Activated B cell treated with CpG ODN at 0.5 μM for 24 hours (primary cell): ENCODE data around the gene TCF4. TPM values are rescaled to one million over a fixed set of nuclear protein-coding genes. Genes with fewer than 3 reads are reported as not detected.

Experiments
- ATAC-seq: fragments of 200-7000 bp; cut with Tn5 transposase; one replicate; pipeline ENCODE4 v1.10.0; 2021; ENCODE audit warnings: low read depth, mild to moderate bottlenecking, moderate library complexity
- CTCF ChIA-PET: fragments of 350-600 bp; sonication (Branson Sonifier 250); formaldehyde crosslinking; loops from one replicate; lab custom pipeline; 2021; ENCODE audit warnings: antibody characterized with exemption; lab: Charles Lee
- POLR2A ChIA-PET: fragments of 350-600 bp; sonication (Branson Sonifier 250); formaldehyde crosslinking; loops from one replicate; lab custom pipeline; 2021; ENCODE audit warnings: antibody characterized with exemption; lab: Charles Lee
- DNase-seq: peaks from one replicate; pipeline ENCODE4 v3.0.0; 2022
- H3K27ac Mint-ChIP-seq: one replicate; pipeline ENCODE4 v1.8.0; 2020; ENCODE audit warnings: mixed read lengths
- H3K27me3 Mint-ChIP-seq: one replicate; pipeline ENCODE4 v1.8.0; 2021; ENCODE audit warnings: mixed read lengths
- H3K36me3 Mint-ChIP-seq: one replicate; pipeline ENCODE4 v1.8.0; 2021; ENCODE audit warnings: low read depth, mixed read lengths
- H3K4me1 Mint-ChIP-seq: one replicate; pipeline ENCODE4 v1.8.0; 2021; ENCODE audit warnings: mixed read lengths
- H3K4me3 Mint-ChIP-seq: one replicate; pipeline ENCODE4 v1.8.0; 2020; ENCODE audit warnings: mild to moderate bottlenecking, mixed read lengths
- H3K9me3 Mint-ChIP-seq: one replicate; pipeline ENCODE4 v1.8.0; 2020; ENCODE audit warnings: mixed read lengths
- CTCF ChIP-seq: fragments of 200-600 bp; IDR thresholded peaks from one replicate; pipeline ENCODE4 v1.8.0; 2022; ENCODE audit warnings: antibody characterized with exemption, mild to moderate bottlenecking
- intact Hi-C: fragments of 100-400 bp; cut with micrococcal nuclease; formaldehyde crosslinking; loops from one replicate; pipeline ENCODE4 v1.15.1; 2024
- total RNA-seq: library from RNA; stranded (reverse); gene quantifications from 2 replicates; pipeline ENCODE4 v1.2.3, GENCODE V29; 2022

TCF4 gene
- total RNA-seq, 1 donor from 2014 or later = 270 TPM

- intact Hi-C loops = no loop called here
- Mint-ChIP-seq H3K4me3 (no peak overlapping the region), H3K27ac (no peak overlapping the region), H3K9me3 (no peaks in the 10 kb centered on the region), H3K36me3 (peaks cover 7% of the 10 kb centered on the region), H3K27me3 (peaks cover 4% of the 10 kb centered on the region), H3K4me1 (peaks cover 25% of the 10 kb centered on the region)
- TF ChIP-seq CTCF = no peak
- DNase-seq (no peak), ATAC-seq (no peak)
- CTCF ChIA-PET = no interaction called here
- POLR2A ChIA-PET = no interaction called here
Measured at GRCh38 chr18:55582325-55582724, 5.7 kb downstream of the TCF4 start.

GRCh38 chr18:55579501-55580270 is 8.3 kb downstream of the TCF4 start:
- ChIA-PET POLR2A (interaction anchor here (0.5 to 1.7 kb wide), 2 partner anchors 8 to 10 kb away, joined by 4 to 5 read pairs; no protein-coding TSS in a partner anchor), CTCF (interaction anchor here (1.1 to 1.2 kb wide), 2 partner anchors 164 to 735 kb away, joined by 3 read pairs; no protein-coding TSS in a partner anchor)
- no peaks in the 10 kb centered on the region for H3K9me3 Mint-ChIP-seq
- DNase-seq = no peak
- H3K4me1 Mint-ChIP-seq = peaks cover 17% of the 10 kb centered on the region
- H3K36me3 Mint-ChIP-seq = no peaks in the 10 kb centered on the region
- H3K4me3 Mint-ChIP-seq = no peak overlapping the region
- H3K27me3 Mint-ChIP-seq = peaks cover 2% of the 10 kb centered on the region
- no peak for ATAC-seq
- intact Hi-C loops = loop anchor here (2.0 to 5.0 kb wide), 3 partner anchors 345 to 998 kb away; no protein-coding TSS in a partner anchor
- no peak for TF ChIP-seq CTCF
- H3K27ac Mint-ChIP-seq = no peak overlapping the region

- H3K4me1 Mint-ChIP-seq = peaks cover 17% of the 10 kb centered on the region
- H3K27ac Mint-ChIP-seq = no peak overlapping the region
- ATAC-seq (no peak), DNase-seq (no peak)
- H3K4me3 Mint-ChIP-seq = no peak overlapping the region
- H3K36me3 Mint-ChIP-seq = no peaks in the 10 kb centered on the region
- peaks cover 2% of the 10 kb centered on the region for H3K27me3 Mint-ChIP-seq
- CTCF ChIA-PET = interaction anchor here (1.2 kb wide), 1 partner anchor 811 kb away, joined by 3 read pairs; no protein-coding TSS in a partner anchor
- intact Hi-C loops = loop anchor here (2.0 to 5.0 kb wide), 3 partner anchors 343 to 999 kb away; no protein-coding TSS in a partner anchor
- no peaks in the 10 kb centered on the region for H3K9me3 Mint-ChIP-seq
- POLR2A ChIA-PET = interaction anchor here (1.0 to 1.2 kb wide), 2 partner anchors 202 to 736 kb away, joined by 4 to 7 read pairs; no protein-coding TSS in a partner anchor
- TF ChIP-seq CTCF = no peak
Measured at GRCh38 chr18:55577812-55578539, 10.0 kb downstream of the TCF4 start.

GRCh38 chr18:55576001-55576400 is 12.0 kb downstream of the TCF4 start:
- ATAC-seq = no peak
- intact Hi-C loops = loop anchor here (5.0 kb wide), 2 partner anchors 736 to 1001 kb away; no protein-coding TSS in a partner anchor
- Mint-ChIP-seq H3K27me3 (no peaks in the 10 kb centered on the region), H3K4me3 (no peak overlapping the region), H3K36me3 (no peaks in the 10 kb centered on the region), H3K9me3 (no peaks in the 10 kb centered on the region), H3K4me1 (peaks cover 23% of the 10 kb centered on the region), H3K27ac (no peak overlapping the region)
- TF ChIP-seq CTCF = no peak
- DNase-seq = no peak
- ChIA-PET POLR2A (interaction anchor here (0.5 to 0.6 kb wide), 3 partner anchors 191 to 671 kb away, joined by 3 to 13 read pairs (median 6); no protein-coding TSS in a partner anchor), CTCF (interaction anchor here (1.0 kb wide), 1 partner anchor 997 kb away, joined by 3 read pairs; no protein-coding TSS in a partner anchor)
